ENCODE measurements around the gene JAM2. TPM values are rescaled to one million over a fixed set of nuclear protein-coding genes. Genes with fewer than 3 reads are reported as not detected.
A peak's percentile ranks its signal among the peaks of the same experiment; 100 is the strongest.

JAM2 gene
- polyA plus RNA-seq, 3 donors, result 0.01 TPM; not detected in 2

GRCh38 chr21:25607151-25608043, 31.7 kb upstream of the JAM2 start, which contains the start of gene MRPL39:
Gene MRPL39 (minus strand): TSS chr21:25607481. CDS start chr21:25607475, 6 bp downstream.
- no peak for TF ChIP-seq CTCF (IDR thresholded peaks at IDR 0.05)
- Histone ChIP-seq H3K79me2 (ENCODE audit: insufficient read depth, low read length) (peaks cover 19% of the 10 kb centered on the region), H2AFZ (ENCODE audit: insufficient read depth, low read depth, low read length, poor library complexity, severe bottlenecking) (peak within 1 kb of the TSS; percentile 95), H3K36me3 (replicated peaks in 1 of 2; ENCODE audit: control insufficient read depth in 1 of 2, insufficient read depth in 2 of 2, low read length in 2 of 2) (peaks cover 12 to 25% of the 10 kb centered on the region in 2 donors), H3K9me3 (replicated peaks in 1 of 2; ENCODE audit: control insufficient read depth in 1 of 2, insufficient read depth in 1 of 2, low read length in 2 of 2) (no peaks in the 10 kb centered on the region), H3K4me1 (ENCODE audit: control insufficient read depth in 1 of 2, insufficient read depth in 2 of 2, low read length in 2 of 2) (peaks cover 16 to 23% of the 10 kb centered on the region in 2 donors), H4K20me1 (ENCODE audit: insufficient read depth, low read length) (no peaks in the 10 kb centered on the region), H3K27me3 (ENCODE audit: control insufficient read depth in 2 of 2, insufficient read depth in 2 of 2, low read length in 2 of 2) (no peaks in the 10 kb centered on the region), H3K9ac (ENCODE audit: insufficient read depth, low read length, poor library complexity, severe bottlenecking) (peak within 1 kb of the TSS; percentile 79), H3K4me3 (replicated peaks in 1 of 3; ENCODE audit: low read depth in 2 of 3, low read length in 3 of 3) (peak within 1 kb of the TSS; percentile 61 to 90 (median 86)), H3K4me2 (replicated peaks; ENCODE audit: extremely low read depth, low read length, poor library complexity, severe bottlenecking) (peak within 1 kb of the TSS; percentile 77), H3K27ac (ENCODE audit: low read depth in 1 of 2, low read length in 2 of 2) (peak within 1 kb of the TSS; percentile 66 to 82)
- peak; percentile 60 to 75 (median 72) for DNase-seq
- H3K27me3 Mint-ChIP-seq (ENCODE audit: low read depth in 3 of 3), result peaks cover 0 to 2% (median 0%) of the 10 kb centered on the region in 3 donors
- H3K9me3 Mint-ChIP-seq, result no peaks in the 10 kb centered on the region
- H3K36me3 Mint-ChIP-seq, result peaks cover 18 to 23% of the 10 kb centered on the region in 2 donors
- H3K4me3 Mint-ChIP-seq, result peak within 1 kb of the TSS; percentile 100
- WGBS (ENCODE audit: insufficient coverage), result under 1% methylated on average over 54 of the region's 71 CpGs
- peak within 1 kb of the TSS; percentile 92 to 99 (median 96) for H3K27ac Mint-ChIP-seq
- intact Hi-C loops (cut with micrococcal nuclease), result loop anchor here (2.0 to 5.0 kb wide), 3 partner anchors 101 to 1110 kb away; no protein-coding TSS in a partner anchor
- peaks cover 21% of the 10 kb centered on the region for H3K4me1 Mint-ChIP-seq

DNA sequence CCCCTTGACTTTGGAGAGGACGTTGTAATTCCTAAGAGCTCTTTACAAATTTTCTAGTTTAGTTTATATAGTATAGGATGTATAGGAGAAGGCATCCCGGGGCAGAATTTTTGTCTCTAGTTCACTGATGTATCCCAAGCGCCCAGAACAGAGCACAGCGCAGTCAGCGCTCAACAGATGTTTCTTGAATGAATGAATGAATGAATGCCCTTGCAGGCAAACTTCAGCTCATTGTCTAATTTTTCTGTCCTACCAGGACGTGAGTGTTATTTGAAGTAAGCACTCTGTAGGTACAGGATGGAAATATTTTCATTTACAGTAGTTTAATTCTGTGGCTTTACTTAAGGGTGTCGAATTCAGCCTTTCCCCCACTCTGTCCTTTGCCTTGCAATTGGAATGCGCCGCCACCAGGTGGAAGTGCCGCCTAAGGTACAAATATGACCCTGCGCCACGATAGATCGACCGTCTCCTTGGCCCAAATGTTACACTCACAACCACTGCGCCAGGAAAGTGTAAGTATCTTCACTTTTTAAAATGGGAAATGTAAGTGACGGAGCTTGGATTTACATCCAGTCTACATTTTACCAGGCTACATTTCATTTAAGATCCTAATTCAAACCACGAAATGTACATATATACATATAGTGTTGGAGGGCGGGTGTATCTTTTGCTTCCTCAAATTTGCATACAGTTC, 30.9 kb upstream of the JAM2 start:
- Mint-ChIP-seq H3K36me3 (peaks cover 10 to 15% of the 10 kb centered on the region in 2 donors), H3K27me3 (ENCODE audit: low read depth in 3 of 3) (peaks cover 0 to 2% (median 0%) of the 10 kb centered on the region in 3 donors), H3K4me3 (peak overlapping the region; percentile 100), H3K9me3 (no peaks in the 10 kb centered on the region), H3K27ac (peak overlapping the region; percentile 20 to 98 (median 66)), H3K4me1 (peaks cover 21% of the 10 kb centered on the region)
- Histone ChIP-seq H3K27ac (ENCODE audit: low read depth in 1 of 2, low read length in 2 of 2) (peak overlapping the region; percentile 66 to 82), H3K36me3 (replicated peaks in 1 of 2; ENCODE audit: control insufficient read depth in 1 of 2, insufficient read depth in 2 of 2, low read length in 2 of 2) (peaks cover 5 to 17% of the 10 kb centered on the region in 2 donors), H3K4me1 (ENCODE audit: control insufficient read depth in 1 of 2, insufficient read depth in 2 of 2, low read length in 2 of 2) (peaks cover 16 to 23% of the 10 kb centered on the region in 2 donors), H3K9ac (ENCODE audit: insufficient read depth, low read length, poor library complexity, severe bottlenecking) (peak overlapping the region; percentile 79), H3K4me2 (replicated peaks; ENCODE audit: extremely low read depth, low read length, poor library complexity, severe bottlenecking) (peak overlapping the region; percentile 77), H3K79me2 (ENCODE audit: insufficient read depth, low read length) (peaks cover 19% of the 10 kb centered on the region), H3K27me3 (ENCODE audit: control insufficient read depth in 2 of 2, insufficient read depth in 2 of 2, low read length in 2 of 2) (no peaks in the 10 kb centered on the region), H3K9me3 (replicated peaks in 1 of 2; ENCODE audit: control insufficient read depth in 1 of 2, insufficient read depth in 1 of 2, low read length in 2 of 2) (no peaks in the 10 kb centered on the region), H4K20me1 (ENCODE audit: insufficient read depth, low read length) (no peaks in the 10 kb centered on the region), H3K4me3 (replicated peaks in 1 of 3; ENCODE audit: low read depth in 2 of 3, low read length in 3 of 3) (peak overlapping the region; percentile 61 to 90 (median 86)), H2AFZ (ENCODE audit: insufficient read depth, low read depth, low read length, poor library complexity, severe bottlenecking) (peak overlapping the region; percentile 95)
- WGBS (ENCODE audit: insufficient coverage), result 0% methylated on average over 1 of the region's 18 CpGs
- intact Hi-C loops (cut with micrococcal nuclease), result loop anchor here (2.0 to 5.0 kb wide), 3 partner anchors 101 to 1109 kb away; no protein-coding TSS in a partner anchor
- DNase-seq, result peak; percentile 62 to 74 (median 68)
- TF ChIP-seq CTCF (IDR thresholded peaks at IDR 0.05), result peak; percentile 91
